ENCODE data around the gene P3H2.

The P3H2 gene

DNA sequence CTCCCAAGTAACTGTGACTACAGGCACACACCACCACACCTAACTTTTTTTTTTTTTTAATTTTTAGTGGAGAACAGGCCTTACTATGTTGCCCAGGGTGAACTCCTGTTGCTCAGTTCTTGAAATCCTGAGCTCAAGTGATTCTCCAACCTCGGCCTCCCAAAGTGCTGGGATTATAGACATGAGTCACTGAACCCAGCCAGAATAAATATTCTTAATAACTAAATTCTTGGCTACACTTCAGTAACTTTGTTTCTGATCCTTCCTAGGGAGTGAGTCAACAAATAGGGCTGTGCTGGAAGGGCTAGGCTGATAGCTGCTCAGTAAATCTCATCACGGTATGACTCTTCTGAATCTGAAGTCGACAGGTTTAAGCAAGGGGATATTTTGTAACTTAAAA is 56.6 kb downstream of the P3H2 start:
- no peak for DNase-seq (ENCODE audit: insufficient read length, low spot score)
- no peak for FAIRE-seq
- no peak for TF ChIP-seq SPI1 (IDR thresholded peaks at IDR 0.05; ENCODE audit: low read depth, low read length)
- TF ChIP-seq PAX5 (IDR thresholded peaks at IDR 0.05; ENCODE audit: insufficient read depth, low read length, severe bottlenecking), result no peak
- no peak for TF ChIP-seq POU2F2 (IDR thresholded peaks at IDR 0.05; ENCODE audit: low read depth, low read length)
- TF ChIP-seq TAF1 (IDR thresholded peaks at IDR 0.05; ENCODE audit: low read depth, low read length), result no peak
- TF ChIP-seq POLR2A (IDR thresholded peaks at IDR 0.05; ENCODE audit: low read depth, low read length), result no peak

DNA sequence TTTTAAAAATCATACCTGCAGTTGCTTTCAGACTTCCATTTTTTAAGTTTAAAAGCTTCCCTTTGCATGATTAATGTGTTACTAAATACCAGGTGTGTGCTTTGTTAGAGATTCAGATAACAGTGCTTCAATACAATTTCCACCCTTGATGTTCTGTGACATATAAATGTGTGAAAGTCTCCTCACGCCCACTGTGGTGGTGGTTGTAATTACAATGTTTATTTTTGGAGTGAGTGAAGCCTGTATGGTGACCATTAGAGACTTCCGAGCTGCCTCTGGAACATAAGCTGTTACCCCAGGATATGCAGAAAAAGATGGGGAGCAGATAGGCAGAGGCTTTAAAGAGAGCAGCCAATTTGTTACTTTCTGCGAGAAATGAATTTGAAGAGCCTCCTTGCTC is 57.2 kb downstream of the P3H2 start:
- no peak for DNase-seq (ENCODE audit: insufficient read length, low spot score)
- FAIRE-seq, result peak; percentile 33
- no peak for TF ChIP-seq POLR2A (IDR thresholded peaks at IDR 0.05; ENCODE audit: low read depth, low read length)
- TF ChIP-seq PAX5 (IDR thresholded peaks at IDR 0.05; ENCODE audit: insufficient read depth, low read length, severe bottlenecking), result no peak
- TF ChIP-seq TAF1 (IDR thresholded peaks at IDR 0.05; ENCODE audit: low read depth, low read length), result no peak
- no peak for TF ChIP-seq SPI1 (IDR thresholded peaks at IDR 0.05; ENCODE audit: low read depth, low read length)
- no peak for TF ChIP-seq POU2F2 (IDR thresholded peaks at IDR 0.05; ENCODE audit: low read depth, low read length)
- TF ChIP-seq POLR2AphosphoS5 (IDR thresholded peaks at IDR 0.05; ENCODE audit: low read depth, low read length), result no peak

DNA sequence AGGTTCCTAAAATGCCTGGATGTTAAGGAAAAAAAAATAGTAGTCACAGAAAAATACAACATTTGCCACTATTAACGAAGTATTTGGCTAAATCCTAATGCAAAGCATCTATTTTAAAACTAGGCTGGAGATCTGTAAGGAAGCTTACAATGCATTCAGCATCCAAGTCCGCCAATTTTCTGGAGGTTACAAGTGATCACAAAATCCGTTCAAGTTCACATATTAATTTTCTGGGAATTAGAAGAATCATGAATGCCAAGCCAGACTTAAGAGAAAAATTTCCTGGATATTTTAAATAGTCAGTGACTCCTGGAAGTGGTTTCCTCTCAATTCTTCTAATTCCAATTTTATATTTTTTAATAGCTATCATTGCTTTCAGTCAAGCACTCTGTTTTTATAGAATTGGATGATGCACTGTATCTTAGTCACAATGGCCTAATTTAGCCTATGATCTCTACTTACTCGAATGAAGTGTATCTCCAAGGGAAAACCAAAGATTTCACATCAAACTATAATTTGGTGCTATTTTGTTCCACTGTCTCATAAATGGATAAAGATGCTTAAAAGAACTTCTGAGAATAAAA is 60.4 kb downstream of the P3H2 start:
- no peak for TF ChIP-seq PAX5 (IDR thresholded peaks at IDR 0.05; ENCODE audit: insufficient read depth, low read length, severe bottlenecking)
- DNase-seq (ENCODE audit: insufficient read length, low spot score) (no peak), FAIRE-seq (no peak)

DNA sequence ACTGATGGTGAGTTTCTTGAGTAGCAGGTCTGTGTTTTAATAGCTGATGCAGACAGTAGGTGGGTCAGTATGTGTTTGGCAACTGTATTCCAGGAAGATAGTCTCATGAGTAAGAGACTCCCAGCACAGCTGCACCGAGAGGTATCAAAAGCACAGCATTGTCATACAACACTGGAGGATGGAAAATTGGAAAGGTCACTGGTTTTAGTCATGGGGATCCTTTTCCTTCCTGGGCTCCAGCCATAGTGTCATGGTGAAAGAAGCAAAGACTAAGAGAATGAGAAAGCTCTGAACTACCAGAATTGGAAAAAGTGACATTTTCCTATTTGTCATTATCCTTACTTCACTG is 61.5 kb downstream of the P3H2 start:
- FAIRE-seq (no peak), DNase-seq (ENCODE audit: insufficient read length, low spot score) (no peak)
- no peak for TF ChIP-seq POLR2AphosphoS5 (IDR thresholded peaks at IDR 0.05; ENCODE audit: low read depth, low read length)
- no peak for TF ChIP-seq TAF1 (IDR thresholded peaks at IDR 0.05; ENCODE audit: low read depth, low read length)
- TF ChIP-seq SPI1 (IDR thresholded peaks at IDR 0.05; ENCODE audit: low read depth, low read length), result no peak
- no peak for TF ChIP-seq PAX5 (IDR thresholded peaks at IDR 0.05; ENCODE audit: insufficient read depth, low read length, severe bottlenecking)
- TF ChIP-seq POU2F2 (IDR thresholded peaks at IDR 0.05; ENCODE audit: low read depth, low read length), result no peak
- no peak for TF ChIP-seq POLR2A (IDR thresholded peaks at IDR 0.05; ENCODE audit: low read depth, low read length)

DNA sequence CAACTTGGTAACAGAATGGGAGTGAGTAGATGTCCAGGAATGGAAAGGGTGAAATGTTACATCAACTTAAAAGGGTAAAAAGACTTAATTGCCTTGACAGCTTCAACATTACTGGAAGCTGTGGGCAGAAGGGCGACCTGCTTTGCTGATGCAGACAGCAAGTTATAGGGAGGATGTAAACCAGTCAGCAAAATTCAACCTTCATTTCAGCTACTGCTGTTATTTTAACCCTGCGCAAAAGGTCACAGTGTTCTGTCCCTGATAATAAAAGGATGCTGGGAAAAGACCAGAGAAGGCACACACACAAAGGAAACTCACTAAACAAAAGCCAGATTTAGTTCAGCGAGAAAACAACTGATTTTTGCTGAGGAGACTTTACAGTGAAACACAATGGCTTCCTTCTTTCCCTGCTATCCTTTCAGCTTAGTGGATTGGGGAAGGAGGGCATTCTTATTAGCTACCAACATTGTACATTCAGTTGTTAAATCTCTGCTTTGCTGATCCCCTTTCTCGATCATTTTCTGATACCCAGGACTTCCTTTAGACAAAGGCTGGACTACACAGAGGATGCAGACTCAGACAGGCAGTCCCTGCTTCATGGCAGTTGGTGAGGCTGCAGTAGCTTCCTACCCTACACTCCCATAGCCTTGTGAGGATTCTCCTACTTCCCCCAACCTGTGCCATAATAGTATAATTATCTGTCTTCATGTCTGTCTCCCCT is 62.0 kb downstream of the P3H2 start:
- FAIRE-seq (no peak), DNase-seq (ENCODE audit: insufficient read length, low spot score) (no peak)
- TF ChIP-seq POLR2AphosphoS5 (IDR thresholded peaks at IDR 0.05; ENCODE audit: low read depth, low read length) (no peak), POU2F2 (IDR thresholded peaks at IDR 0.05; ENCODE audit: low read depth, low read length) (no peak), SPI1 (IDR thresholded peaks at IDR 0.05; ENCODE audit: low read depth, low read length) (no peak), PAX5 (IDR thresholded peaks at IDR 0.05; ENCODE audit: insufficient read depth, low read length, severe bottlenecking) (no peak), POLR2A (IDR thresholded peaks at IDR 0.05; ENCODE audit: low read depth, low read length) (no peak), TAF1 (IDR thresholded peaks at IDR 0.05; ENCODE audit: low read depth, low read length) (no peak)

DNA sequence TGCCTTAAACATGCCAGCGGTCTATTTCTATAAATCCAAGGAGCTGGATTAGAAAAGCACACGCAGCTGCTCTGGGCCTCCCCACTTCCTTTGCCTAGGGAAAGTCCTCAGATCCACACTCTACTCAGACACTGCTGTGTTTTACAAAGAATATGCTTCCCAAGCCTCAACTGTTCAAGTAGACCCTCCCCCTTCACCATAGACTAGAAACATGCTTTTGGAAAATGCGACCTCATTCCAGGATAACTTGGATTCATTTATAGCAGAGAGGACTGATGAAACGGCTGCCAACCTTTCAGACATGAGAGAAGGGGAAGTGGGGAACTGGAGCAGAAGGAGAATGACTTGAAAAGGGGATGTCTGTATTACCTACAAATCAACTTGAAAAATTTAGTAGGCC is 64.0 kb downstream of the P3H2 start:
- DNase-seq (ENCODE audit: insufficient read length, low spot score) (no peak), FAIRE-seq (no peak)
- TF ChIP-seq POLR2AphosphoS5 (IDR thresholded peaks at IDR 0.05; ENCODE audit: low read depth, low read length) (no peak), SPI1 (IDR thresholded peaks at IDR 0.05; ENCODE audit: low read depth, low read length) (peak; percentile 80)

DNA sequence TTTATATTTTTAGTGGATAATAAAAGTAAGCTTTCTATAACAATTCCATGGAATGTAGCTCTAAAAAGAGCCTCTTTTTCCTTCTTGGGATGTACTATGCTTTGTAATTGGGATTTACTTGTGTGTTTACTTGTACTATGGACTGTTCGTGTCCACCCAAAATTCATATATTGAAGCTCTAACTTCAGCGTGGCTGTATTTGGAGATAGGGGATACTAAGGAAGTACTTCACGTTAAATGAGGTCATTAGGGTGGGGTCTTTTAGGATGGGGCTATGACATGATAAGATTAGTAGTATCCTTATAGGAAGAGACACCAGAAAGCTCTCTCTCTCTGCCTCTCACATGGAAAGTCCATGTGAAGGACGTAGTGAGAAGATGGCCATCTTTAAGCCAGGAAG is 64.9 kb downstream of the P3H2 start:
- no peak for DNase-seq (ENCODE audit: insufficient read length, low spot score)
- TF ChIP-seq TAF1 (IDR thresholded peaks at IDR 0.05; ENCODE audit: low read depth, low read length) (no peak), POLR2AphosphoS5 (IDR thresholded peaks at IDR 0.05; ENCODE audit: low read depth, low read length) (no peak), POLR2A (IDR thresholded peaks at IDR 0.05; ENCODE audit: low read depth, low read length) (no peak), SPI1 (IDR thresholded peaks at IDR 0.05; ENCODE audit: low read depth, low read length) (no peak), POU2F2 (IDR thresholded peaks at IDR 0.05; ENCODE audit: low read depth, low read length) (no peak), PAX5 (IDR thresholded peaks at IDR 0.05; ENCODE audit: insufficient read depth, low read length, severe bottlenecking) (no peak)
- no peak for FAIRE-seq

DNA sequence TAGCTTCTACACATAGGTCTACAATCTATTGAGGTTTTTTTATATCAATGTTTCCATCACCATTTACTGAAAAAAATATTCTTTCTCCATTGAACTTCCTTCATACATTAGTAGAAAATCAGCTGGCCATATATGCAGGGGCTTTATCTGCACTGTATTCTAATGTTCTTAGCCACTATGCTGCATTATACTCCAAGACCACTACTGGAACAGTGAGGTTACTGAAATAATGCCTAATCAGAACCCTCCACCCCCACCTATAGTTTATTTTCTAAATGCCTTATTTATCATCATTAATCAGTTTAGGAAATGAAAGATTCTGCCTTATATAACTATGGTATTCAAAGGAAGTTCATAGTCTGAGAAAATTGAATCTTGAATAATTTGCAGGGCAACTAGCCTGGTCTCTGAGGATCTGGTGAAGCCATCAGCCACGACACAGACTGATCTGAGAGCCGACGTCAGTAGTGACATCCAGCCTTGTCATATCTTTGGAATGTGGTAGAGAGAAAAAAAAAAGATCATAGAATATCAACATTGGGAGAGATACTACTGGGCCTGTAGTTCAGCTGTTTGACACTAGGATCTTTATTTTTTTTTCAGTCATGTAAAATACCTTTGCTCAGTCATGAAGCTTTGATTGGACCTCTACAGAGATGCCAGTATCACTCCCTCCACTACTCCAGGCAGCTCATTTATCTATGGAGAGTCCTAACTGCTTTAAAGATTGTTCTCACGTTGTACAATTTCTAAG is 66.6 kb downstream of the P3H2 start:
- no peak for FAIRE-seq
- TF ChIP-seq TAF1 (IDR thresholded peaks at IDR 0.05; ENCODE audit: low read depth, low read length) (no peak), POLR2A (IDR thresholded peaks at IDR 0.05; ENCODE audit: low read depth, low read length) (no peak), POU2F2 (IDR thresholded peaks at IDR 0.05; ENCODE audit: low read depth, low read length) (no peak), PAX5 (IDR thresholded peaks at IDR 0.05; ENCODE audit: insufficient read depth, low read length, severe bottlenecking) (no peak), SPI1 (IDR thresholded peaks at IDR 0.05; ENCODE audit: low read depth, low read length) (no peak), POLR2AphosphoS5 (IDR thresholded peaks at IDR 0.05; ENCODE audit: low read depth, low read length) (no peak)
- DNase-seq (ENCODE audit: insufficient read length, low spot score), result no peak

DNA sequence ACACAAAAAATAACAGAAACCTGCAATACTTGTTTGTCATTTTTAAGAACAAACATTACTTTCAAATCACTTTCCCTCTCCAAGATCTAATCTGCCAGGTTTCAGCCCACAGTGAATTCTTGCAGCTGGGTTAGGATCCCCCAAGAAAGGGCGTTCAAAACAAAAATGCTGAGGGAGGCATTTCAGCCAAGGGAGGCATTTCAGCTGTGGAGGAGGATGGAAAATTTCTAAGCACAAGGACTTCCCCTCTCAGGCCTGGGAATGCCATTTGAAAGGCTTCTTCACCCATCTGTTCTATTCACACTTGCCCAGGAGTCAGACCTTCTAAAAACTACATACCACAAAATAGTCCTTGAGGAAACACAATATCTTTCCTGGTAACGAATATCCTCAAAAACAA is 69.1 kb downstream of the P3H2 start:
- no peak for DNase-seq (ENCODE audit: insufficient read length, low spot score)
- no peak for FAIRE-seq

More for the DNA sequence above, 69.1 kb downstream of the P3H2 start:
- no peak for TF ChIP-seq TAF1 (IDR thresholded peaks at IDR 0.05; ENCODE audit: low read depth, low read length)
- no peak for TF ChIP-seq PAX5 (IDR thresholded peaks at IDR 0.05; ENCODE audit: insufficient read depth, low read length, severe bottlenecking)
- no peak for TF ChIP-seq POLR2AphosphoS5 (IDR thresholded peaks at IDR 0.05; ENCODE audit: low read depth, low read length)
- TF ChIP-seq POU2F2 (IDR thresholded peaks at IDR 0.05; ENCODE audit: low read depth, low read length), result no peak
- no peak for TF ChIP-seq SPI1 (IDR thresholded peaks at IDR 0.05; ENCODE audit: low read depth, low read length)
- TF ChIP-seq POLR2A (IDR thresholded peaks at IDR 0.05; ENCODE audit: low read depth, low read length), result no peak
